HG03095 (cell line): ENCODE results near the gene PDCL3.
A peak's percentile ranks its signal among the peaks of the same experiment; 100 is the strongest.

Experiments
- ATAC-seq: cut with Tn5 transposase; IDR thresholded peaks from one replicate; pipeline ENCODE4 v1.9.1; 2021; ENCODE audit warnings: moderate library complexity; ENCODE audit not compliant: unreplicated experiment

The PDCL3 gene

GRCh38 chr2:100560216-100560830, 2.5 kb upstream of the PDCL3 start:
- ATAC-seq, result no peak

GRCh38 chr2:100561191-100561590, 1.6 kb upstream of the PDCL3 start:
- ATAC-seq, result no peak

- peak; percentile 2 for ATAC-seq
Measured at GRCh38 chr2:100563407-100564247, 834 bp downstream of the PDCL3 start.

- ATAC-seq, result peak; percentile 74
Measured at GRCh38 chr2:100568989-100569388, 6.2 kb downstream of the PDCL3 start.

- ATAC-seq, result no peak
Measured at GRCh38 chr2:100571668-100572067, 8.9 kb downstream of the PDCL3 start.

- no peak for ATAC-seq
Measured at GRCh38 chr2:100577777-100578176, 15.0 kb downstream of the PDCL3 start.

GRCh38 chr2:100580367-100581276, 17.8 kb downstream of the PDCL3 start:
- ATAC-seq, result peak; percentile 72

GRCh38 chr2:100581277-100581612, 18.5 kb downstream of the PDCL3 start:
- ATAC-seq, result peak; percentile 18

GRCh38 chr2:100584816-100585215, 22.0 kb downstream of the PDCL3 start:
- no peak for ATAC-seq

GRCh38 chr2:100588071-100588786, 25.4 kb downstream of the PDCL3 start:
- peak; percentile 67 for ATAC-seq

- no peak for ATAC-seq
Measured at GRCh38 chr2:100589527-100589926, 26.7 kb downstream of the PDCL3 start.

GRCh38 chr2:100592226-100592625, 29.4 kb downstream of the PDCL3 start:
- ATAC-seq, result no peak

GRCh38 chr2:100596465-100596864, 33.7 kb downstream of the PDCL3 start:
- ATAC-seq, result no peak

- ATAC-seq, result no peak
Measured at GRCh38 chr2:100599566-100599965, 36.8 kb downstream of the PDCL3 start.

GRCh38 chr2:100601661-100602060, 38.9 kb downstream of the PDCL3 start:
- no peak for ATAC-seq

GRCh38 chr2:100603414-100603813, 40.6 kb downstream of the PDCL3 start:
- ATAC-seq, result no peak

GRCh38 chr2:100603948-100604633, 41.3 kb downstream of the PDCL3 start:
- no peak for ATAC-seq

GRCh38 chr2:100606332-100606725, 43.5 kb downstream of the PDCL3 start:
- no peak for ATAC-seq

GRCh38 chr2:100606726-100607343, 44.0 kb downstream of the PDCL3 start:
- ATAC-seq, result no peak

GRCh38 chr2:100610381-100610831, 47.6 kb downstream of the PDCL3 start:
- no peak for ATAC-seq
